A549 (cell line): ENCODE measurements around the gene RAPGEF5. TPM values are rescaled to one million over a fixed set of nuclear protein-coding genes. Genes with fewer than 3 reads are reported as not detected.

Experiments used
- ATAC-seq, 2 experiments: fragments of 200-7000 bp in 1 of 2; fragments of >200 bp in 1 of 2; cut with Nextera tagmentation in 1 of 2; cut with Tn5 transposase in 1 of 2; 3 replicates each; pipeline versions ENCODE4 v1.8.0 to v1.9.1; 2018 to 2020; ENCODE audit warnings: mild to moderate bottlenecking in 1 of 2, moderate library complexity in 1 of 2
- CTCF ChIA-PET: fragments of 300-600 bp; sonication (Branson Sonifier 250); formaldehyde crosslinking; extraction: SDS; loops from one replicate; lab custom pipeline; 2021; ENCODE audit warnings: antibody characterized with exemption, inconsistent platforms; lab: Yijun Ruan, JAX
- POLR2A ChIA-PET: fragments of 350-600 bp; formaldehyde crosslinking; extraction: SDS; loops from one replicate; lab custom pipeline; 2021; ENCODE audit warnings: antibody characterized with exemption, inconsistent platforms; lab: Yijun Ruan, JAX
- DNase-seq, 2 experiments: peaks; one replicate each; pipeline versions ENCODE4 v3.0.0 to v3.0.0-alpha.2; 2011 to 2016; ENCODE audit warnings: low read depth in 1 of 2, low spot score in 1 of 2
- FAIRE-seq: peaks from 2 replicates; lab custom pipeline; 2011; peaks lifted over from hg19 to GRCh38; lab: Jason Lieb, UNC
- H3K27ac ChIP-seq, 2 experiments: fragments of >200 bp; sonication (Bioruptor Twin); formaldehyde crosslinking; 3 replicates each; pipeline ENCODE4 v1.5.1; 2016 to 2017
- H3K4me1 ChIP-seq: fragments of >200 bp; sonication (Bioruptor Twin); formaldehyde crosslinking; 3 replicates; pipeline ENCODE4 v1.6.1; 2016
- H3K4me2 ChIP-seq: fragments of >200 bp; sonication (Bioruptor Twin); formaldehyde crosslinking; 3 replicates; pipeline ENCODE4 v1.6.1; 2016
- H3K4me3 ChIP-seq: fragments of >200 bp; sonication (Bioruptor Twin); formaldehyde crosslinking; 3 replicates; pipeline ENCODE4 v1.5.1; 2016
- H3K9me3 ChIP-seq: fragments of >200 bp; sonication (Bioruptor Twin); formaldehyde crosslinking; 3 replicates; pipeline ENCODE4 v1.6.1; 2016
- ATOH8 ChIP-seq: fragments of 250-450 bp; sonication (Bioruptor Pico); IDR thresholded peaks from 2 replicates; pipeline ENCODE4 v1.5.0; 2020; ENCODE audit warnings: low read depth, mild to moderate bottlenecking, moderate library complexity
- CBX8 ChIP-seq: fragments of 200-600 bp; sonication (generic); IDR thresholded peaks from 2 replicates; pipeline ENCODE4 v1.6.1; 2016
- EHF ChIP-seq: fragments of 250-450 bp; sonication (Bioruptor Pico); IDR thresholded peaks from 2 replicates; pipeline ENCODE4 v1.5.0; 2020; ENCODE audit warnings: mild to moderate bottlenecking
- EHMT2 ChIP-seq: fragments of 200-600 bp; sonication (generic); IDR thresholded peaks from 2 replicates; pipeline ENCODE4 v1.6.1; 2016; ENCODE audit warnings: antibody characterized with exemption, low read depth, mild to moderate bottlenecking, moderate library complexity
- FOXS1 ChIP-seq: fragments of 250-450 bp; sonication (Bioruptor Pico); IDR thresholded peaks from 2 replicates; pipeline ENCODE4 v1.5.0; 2020; ENCODE audit warnings: mild to moderate bottlenecking, moderate library complexity
- GATA3 ChIP-seq: IDR thresholded peaks from 2 replicates; pipeline ENCODE4 v1.6.1; 2012; ENCODE audit warnings: borderline replicate concordance
- KDM1A ChIP-seq: fragments of 200-600 bp; sonication (generic); IDR thresholded peaks from 2 replicates; pipeline ENCODE4 v1.6.1; 2016; ENCODE audit warnings: low read depth, mild to moderate bottlenecking
- KDM5A ChIP-seq: fragments of 200-600 bp; sonication (generic); IDR thresholded peaks from 2 replicates; pipeline ENCODE4 v1.6.1; 2016; ENCODE audit warnings: antibody characterized with exemption, mild to moderate bottlenecking
- MAFK ChIP-seq: fragments of 450-650 bp; IDR thresholded peaks from 2 replicates; pipeline ENCODE4 v1.6.1; 2014; ENCODE audit not compliant: partially characterized antibody
- PHF8 ChIP-seq: fragments of 200-600 bp; sonication (generic); IDR thresholded peaks from 2 replicates; pipeline ENCODE4 v1.6.1; 2016; ENCODE audit warnings: low read depth, mild to moderate bottlenecking, antibody characterized with exemption, moderate library complexity, borderline replicate concordance
- POLR2AphosphoS2 ChIP-seq: conservative IDR thresholded peaks from 2 replicates; pipeline ENCODE4 v1.6.1; 2012; ENCODE audit warnings: low read length, improper control_type of control experiment, inconsistent platforms
- REST ChIP-seq: fragments of 200-600 bp; sonication (generic); IDR thresholded peaks from 2 replicates; pipeline ENCODE4 v1.6.1; 2016; ENCODE audit warnings: antibody characterized with exemption, mild to moderate bottlenecking, moderate library complexity
- TFCP2L1 ChIP-seq: fragments of 250-450 bp; sonication (Bioruptor Pico); IDR thresholded peaks from 2 replicates; pipeline ENCODE4 v1.5.0; 2021; ENCODE audit warnings: mild to moderate bottlenecking
- WGBS: methylation state at CpG from one replicate; pipeline ENCODE4 v1.1.6; 2017; ENCODE audit errors: missing lambda C conversion rate; 5-methylcytosine and 5-hydroxymethylcytosine counted together
- polyA plus RNA-seq, 4 experiments: library from polyadenylated mRNA; depleted of rRNA in 3 of 4; stranded (reverse); fragments of >200 nt; fragmentation: RNase III in 1 of 4; extraction: RNeasy Plus Mini Kit Qiagen cat#74134 plus additional on column Dnase treatment in 1 of 4; gene quantifications; 2 replicates in 3 of 4; 3 replicates in 1 of 4; pipeline ENCODE4 v1.2.3, GENCODE V29; 2011 to 2017
- TF ChIP-seq, protein P1 (sequence below): fragments of 450-650 bp; IDR thresholded peaks from 2 replicates; pipeline ENCODE4 v1.6.1; 2014; ENCODE audit warnings: antibody characterized with exemption
- TF ChIP-seq, protein P2 (sequence below): IDR thresholded peaks from 2 replicates; pipeline ENCODE4 v1.6.1; 2012

RAPGEF5 gene
- polyA plus RNA-seq, 2 of the 4 experiments (the other 2 are of a cell fraction): 0.03 to 0.14 TPM

GRCh38 chr7:22152690-22153089, 204.3 kb downstream of the RAPGEF5 start (continued):
- no peak for TF ChIP-seq PHF8

DNA sequence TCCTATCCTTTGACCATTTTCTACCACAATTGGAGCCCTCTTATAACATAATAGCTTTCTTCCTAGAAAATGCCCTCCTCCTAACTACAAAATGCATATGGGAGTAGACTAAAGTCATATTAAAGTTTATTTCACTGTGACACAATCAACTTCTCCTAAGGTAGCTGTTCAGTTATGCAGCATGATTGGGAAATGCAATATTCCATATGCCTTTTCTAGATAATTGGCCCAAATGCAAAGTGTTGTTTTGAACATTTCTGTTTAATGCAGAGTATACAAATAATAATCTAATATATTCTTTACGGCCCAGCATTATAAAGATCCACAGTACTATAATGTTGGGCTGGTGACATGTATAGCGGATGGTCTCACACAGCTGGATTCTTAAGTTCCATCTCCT, 205.1 kb downstream of the RAPGEF5 start:
- Histone ChIP-seq H3K9me3 (no peaks in the 10 kb centered on the region), H3K27ac (no peak overlapping the region), H3K4me3 (no peak overlapping the region), H3K4me2 (no peak overlapping the region), H3K4me1 (no peaks in the 10 kb centered on the region)
- WGBS: 67% methylated on average over 2 of the region's 2 CpGs
- TF ChIP-seq FOXS1 (CRISPR knock-in tag) (no peak), EHMT2 (no peak), KDM5A (no peak), ATOH8 (CRISPR knock-in tag) (no peak), EHF (CRISPR knock-in tag) (no peak), TFCP2L1 (CRISPR knock-in tag) (no peak), MAFK (no peak), REST (no peak), KDM1A (no peak)
- TF ChIP-seq, protein P1, sequence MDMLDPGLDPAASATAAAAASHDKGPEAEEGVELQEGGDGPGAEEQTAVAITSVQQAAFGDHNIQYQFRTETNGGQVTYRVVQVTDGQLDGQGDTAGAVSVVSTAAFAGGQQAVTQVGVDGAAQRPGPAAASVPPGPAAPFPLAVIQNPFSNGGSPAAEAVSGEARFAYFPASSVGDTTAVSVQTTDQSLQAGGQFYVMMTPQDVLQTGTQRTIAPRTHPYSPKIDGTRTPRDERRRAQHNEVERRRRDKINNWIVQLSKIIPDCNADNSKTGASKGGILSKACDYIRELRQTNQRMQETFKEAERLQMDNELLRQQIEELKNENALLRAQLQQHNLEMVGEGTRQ: no peak
- TF ChIP-seq, protein P2, sequence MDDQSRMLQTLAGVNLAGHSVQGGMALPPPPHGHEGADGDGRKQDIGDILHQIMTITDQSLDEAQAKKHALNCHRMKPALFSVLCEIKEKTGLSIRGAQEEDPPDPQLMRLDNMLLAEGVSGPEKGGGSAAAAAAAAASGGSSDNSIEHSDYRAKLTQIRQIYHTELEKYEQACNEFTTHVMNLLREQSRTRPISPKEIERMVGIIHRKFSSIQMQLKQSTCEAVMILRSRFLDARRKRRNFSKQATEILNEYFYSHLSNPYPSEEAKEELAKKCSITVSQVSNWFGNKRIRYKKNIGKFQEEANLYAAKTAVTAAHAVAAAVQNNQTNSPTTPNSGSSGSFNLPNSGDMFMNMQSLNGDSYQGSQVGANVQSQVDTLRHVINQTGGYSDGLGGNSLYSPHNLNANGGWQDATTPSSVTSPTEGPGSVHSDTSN: no peak
- DNase-seq (no peak), FAIRE-seq (no peak), ATAC-seq (no peak)
- ChIA-PET POLR2A (no interaction called here), CTCF (no interaction called here)

- Histone ChIP-seq H3K4me1 (no peaks in the 10 kb centered on the region), H3K27ac (no peak overlapping the region), H3K4me3 (no peak overlapping the region), H3K4me2 (no peak overlapping the region), H3K9me3 (no peaks in the 10 kb centered on the region)
- no peak for DNase-seq
- 46% methylated on average over 5 of the region's 5 CpGs for WGBS
- ATAC-seq: no peak
- ChIA-PET POLR2A (interaction anchor here (0.7 kb wide), 1 partner anchor 48 kb away, joined by 8 read pairs; no protein-coding TSS in a partner anchor), CTCF (interaction anchor here (0.6 kb wide), 1 partner anchor 1701 kb away, joined by 3 read pairs; no protein-coding TSS in a partner anchor)
- FAIRE-seq: no peak
- TF ChIP-seq POLR2AphosphoS2 (no peak), GATA3 (no peak), CBX8 (no peak), EHMT2 (no peak), MAFK (no peak)
Observed at GRCh38 chr7:22150221-22150620, 206.7 kb downstream of the RAPGEF5 start.
